ENCODE results near the gene HMMR.
"Not testable (repeated sequence)": the region's sequence is repeated elsewhere in the genome, so short reads cannot be mapped to it uniquely, and the experiment has no call there.

The HMMR gene

DNA sequence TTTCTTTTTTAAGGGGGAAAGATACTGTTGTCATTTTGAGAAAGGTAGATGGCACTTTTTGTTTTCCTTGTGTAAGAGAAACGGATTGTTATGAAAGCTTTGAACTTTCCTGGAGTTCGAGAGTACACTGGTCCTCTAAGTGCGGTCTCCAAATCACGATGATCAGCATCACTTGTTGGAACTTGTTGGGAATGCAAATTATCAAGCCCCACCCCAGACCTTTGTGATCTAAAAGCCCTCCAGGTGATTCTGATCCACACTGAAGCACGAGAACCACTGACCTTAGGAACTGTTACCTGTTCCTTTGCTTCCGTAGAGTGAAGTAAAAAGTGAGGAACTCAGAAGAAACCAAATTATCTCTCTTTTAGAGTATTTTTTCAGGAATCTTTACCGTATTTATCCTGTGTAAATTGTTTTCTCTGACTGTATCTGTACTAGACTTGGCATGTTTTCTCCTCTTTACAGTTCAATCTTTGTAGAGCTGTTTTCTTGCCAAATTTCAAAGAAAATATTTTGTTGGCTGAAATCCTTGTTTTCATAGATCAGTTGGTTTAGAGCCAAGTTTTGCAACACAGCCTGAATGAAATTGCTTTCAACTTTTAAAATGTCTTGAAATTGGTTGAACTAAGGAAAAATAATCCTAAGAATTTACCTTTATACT lies 49.0 kb downstream of the HMMR start:
- no peak for DNase-seq

DNA sequence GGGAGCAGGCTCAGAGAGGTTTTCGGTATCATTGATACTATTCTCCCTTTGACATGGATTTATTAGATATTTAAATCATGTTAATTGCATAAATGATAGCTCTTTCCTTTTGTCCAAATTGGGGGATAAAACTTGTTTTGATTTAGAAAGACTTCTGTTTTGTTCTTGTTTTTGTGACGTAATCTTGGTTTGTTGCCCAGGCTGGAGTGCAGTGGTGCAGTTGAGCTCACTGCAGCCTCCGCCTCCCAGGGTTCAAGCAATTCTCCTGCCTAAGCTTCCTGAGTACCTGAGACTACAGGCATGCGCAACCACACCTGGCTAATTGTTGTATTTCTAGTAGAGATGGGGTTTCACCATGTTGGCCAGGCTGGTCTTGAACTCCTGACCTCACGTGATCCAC lies 52.1 kb downstream of the HMMR start:
- DNase-seq = no peak

DNA sequence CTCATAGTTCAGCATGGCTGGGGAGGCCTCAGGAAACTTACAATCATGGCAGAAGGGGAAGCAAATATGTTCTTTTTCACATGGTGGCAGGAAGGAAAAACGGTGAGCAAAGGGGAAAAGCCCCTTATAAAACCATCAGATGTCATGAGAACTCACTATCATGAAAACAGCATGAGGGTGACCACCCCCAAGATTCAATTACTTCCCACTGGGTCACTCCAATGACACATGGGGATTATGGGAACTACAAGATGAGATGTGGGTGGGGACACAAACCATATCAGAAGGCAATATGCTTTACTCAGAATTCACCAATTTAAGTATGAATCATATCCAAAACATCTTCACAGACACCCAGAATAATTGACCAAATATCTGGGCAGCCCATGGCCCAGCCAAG lies 64.7 kb downstream of the HMMR start:
- DNase-seq = no peak

DNA sequence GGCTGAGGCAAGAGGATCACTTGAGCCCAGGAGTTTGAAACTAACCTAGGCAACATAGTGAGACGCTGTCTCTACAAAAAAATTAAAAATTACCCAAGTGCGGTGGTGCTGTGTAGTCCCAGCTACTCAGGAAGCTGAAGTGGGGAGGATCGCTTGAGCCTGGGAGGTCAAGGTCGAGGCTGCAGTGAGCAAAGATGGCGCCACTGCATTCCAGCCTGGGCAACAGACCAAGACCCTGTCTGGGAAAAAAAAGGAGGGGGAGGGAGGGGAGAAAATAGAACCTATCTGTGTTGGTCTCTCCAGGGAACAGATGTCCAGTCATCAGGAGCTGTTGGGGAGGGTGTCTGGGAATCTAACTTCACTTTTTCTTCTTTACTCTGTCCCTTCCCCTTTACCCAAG lies 69.3 kb downstream of the HMMR start:
- DNase-seq = no peak

DNA sequence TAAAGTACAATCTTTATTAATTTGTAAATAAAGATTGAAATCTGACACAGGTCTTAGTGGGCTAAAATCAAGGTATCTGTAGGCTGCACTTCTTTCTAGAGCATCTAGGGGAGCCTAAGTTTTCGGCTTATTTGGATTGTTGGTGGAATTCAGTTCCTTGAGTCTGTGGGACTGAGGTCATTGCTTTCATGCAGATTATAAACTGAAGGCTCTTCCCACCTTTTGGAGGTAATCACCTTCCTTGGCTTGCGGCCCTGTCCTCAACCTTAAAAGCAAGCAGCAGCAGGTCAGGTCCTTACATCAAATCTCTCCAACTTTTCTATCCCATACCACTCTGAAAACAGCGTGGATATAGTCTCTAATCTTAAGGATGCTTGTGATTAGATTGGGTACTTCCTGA lies 70.8 kb downstream of the HMMR start:
- DNase-seq = no peak

DNA sequence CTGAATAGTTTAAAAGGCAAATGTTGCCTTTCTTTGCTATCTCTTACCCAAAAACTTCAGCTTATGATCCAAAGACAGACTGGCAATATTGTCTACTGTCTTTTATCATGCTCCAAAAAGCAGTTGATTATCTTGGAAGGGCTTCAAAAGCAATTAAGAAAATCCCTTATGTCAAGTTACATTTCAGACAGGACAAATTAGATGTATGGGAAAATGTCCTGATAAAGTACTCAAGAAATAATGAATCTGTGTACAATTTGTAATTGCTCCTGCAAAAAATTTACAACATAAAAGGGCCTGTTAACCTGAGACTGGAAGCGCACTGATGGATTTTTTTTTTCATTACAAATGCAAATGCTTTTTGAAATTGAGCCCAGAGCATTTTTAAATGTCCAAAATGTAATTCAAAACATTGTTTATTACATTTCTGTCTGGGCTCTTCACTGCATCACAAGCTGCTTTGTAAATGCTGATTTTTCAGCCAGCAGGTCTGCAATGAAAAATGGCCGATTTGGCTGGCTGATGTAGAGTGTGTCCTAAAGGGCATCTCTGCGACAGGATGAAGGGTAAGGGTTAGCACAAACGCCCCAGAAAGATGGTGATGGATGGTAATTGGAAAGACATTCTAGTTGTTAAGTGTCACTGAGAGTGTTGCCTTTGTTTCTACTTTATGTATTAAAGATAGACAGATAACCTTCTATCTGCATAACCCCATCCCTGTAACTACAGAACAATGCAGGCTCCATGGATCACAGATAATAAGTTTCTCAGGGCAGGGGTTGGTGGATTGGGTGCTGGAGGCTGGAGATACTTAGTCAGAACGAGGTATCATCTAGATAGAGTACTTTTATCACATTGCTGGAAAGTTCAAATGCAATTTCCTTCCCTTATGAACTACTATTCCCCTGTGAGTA lies 72.0 kb downstream of the HMMR start:
- DNase-seq = no peak

DNA sequence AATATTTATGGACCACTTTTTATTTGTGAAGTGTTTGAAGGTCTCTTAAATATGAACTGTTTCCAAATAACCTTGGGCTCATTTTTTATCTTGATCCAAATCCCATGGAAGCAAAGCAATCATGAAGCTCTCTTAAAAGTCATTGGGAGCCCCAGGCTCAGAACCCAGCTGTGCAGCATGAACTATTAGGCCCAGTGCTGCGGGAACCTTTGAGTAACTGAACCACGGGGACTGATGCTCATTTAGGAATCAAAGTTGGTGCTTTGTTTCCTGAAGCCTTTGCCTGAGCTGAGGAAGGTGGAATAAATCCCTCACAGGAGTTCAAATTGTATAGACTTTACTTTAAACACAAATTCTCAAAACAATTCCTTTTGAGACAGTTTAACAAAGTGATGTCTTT lies 72.8 kb downstream of the HMMR start:
- no peak for DNase-seq

DNA sequence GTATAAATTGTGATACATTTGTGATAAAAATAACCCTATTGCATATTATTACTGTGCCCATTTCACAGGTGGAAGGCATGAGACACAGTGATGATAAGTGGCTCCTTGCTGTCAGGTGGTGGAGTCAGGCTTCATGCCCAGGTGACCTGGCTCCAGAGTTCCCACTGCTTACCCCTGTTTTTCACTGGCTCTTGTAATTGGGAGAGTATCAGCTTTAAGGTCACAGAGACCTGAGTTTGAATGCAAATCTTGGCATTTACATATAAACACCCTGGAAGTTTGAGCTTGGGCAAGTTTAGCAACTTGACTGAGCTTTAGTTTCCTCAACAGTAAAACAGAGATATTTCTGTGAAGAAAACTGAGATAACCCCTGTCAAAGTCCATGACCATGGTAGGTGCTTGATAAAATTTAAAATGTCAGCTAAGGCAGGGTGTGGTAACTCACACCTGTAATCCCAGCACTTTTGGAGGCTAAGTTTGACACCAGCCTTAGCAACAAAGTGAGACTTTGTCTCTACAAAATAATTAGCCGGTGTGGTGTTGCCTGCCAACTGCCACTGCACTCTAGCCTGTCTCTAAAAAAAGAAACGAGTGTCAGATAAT lies 74.2 kb downstream of the HMMR start:
- DNase-seq = no peak

DNA sequence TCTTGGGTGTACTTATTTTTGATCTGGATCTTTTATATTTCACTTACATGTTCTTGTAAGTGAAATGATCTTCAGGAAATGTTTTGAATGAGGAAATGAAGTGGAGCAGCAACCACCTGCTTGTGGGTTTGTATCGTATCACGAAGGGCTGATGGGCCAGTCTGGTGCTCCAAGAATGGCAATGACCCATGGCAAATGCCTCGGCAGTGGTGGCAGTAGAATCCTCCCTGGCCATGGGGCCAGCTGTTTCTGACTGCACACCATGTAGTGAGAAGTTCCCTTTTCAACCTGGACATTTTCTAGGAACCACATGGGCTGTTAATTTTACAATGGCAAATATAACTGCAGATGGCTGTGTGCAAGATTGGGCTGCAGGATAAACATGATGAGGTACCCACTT lies 74.9 kb downstream of the HMMR start:
- DNase-seq = no peak

DNA sequence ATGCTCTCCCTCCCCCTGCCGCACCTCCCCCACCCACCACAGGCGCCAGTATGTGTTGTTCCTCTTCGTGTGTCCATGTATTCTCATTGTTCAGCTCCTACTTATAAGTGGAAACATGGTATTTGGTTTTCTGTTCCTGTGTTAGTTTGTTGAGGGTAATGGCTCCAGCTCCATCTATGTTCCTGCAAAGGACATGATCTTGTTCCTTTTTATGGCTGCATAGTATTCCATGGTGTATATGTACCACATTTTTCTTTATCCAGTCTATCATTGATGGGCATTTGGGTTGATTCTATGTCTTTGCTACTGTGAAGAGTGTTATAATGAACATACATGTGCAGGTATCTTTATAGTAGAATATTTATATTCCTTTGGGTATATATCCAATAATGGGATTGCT lies 76.0 kb downstream of the HMMR start:
- DNase-seq = not testable (repeated sequence)

DNA sequence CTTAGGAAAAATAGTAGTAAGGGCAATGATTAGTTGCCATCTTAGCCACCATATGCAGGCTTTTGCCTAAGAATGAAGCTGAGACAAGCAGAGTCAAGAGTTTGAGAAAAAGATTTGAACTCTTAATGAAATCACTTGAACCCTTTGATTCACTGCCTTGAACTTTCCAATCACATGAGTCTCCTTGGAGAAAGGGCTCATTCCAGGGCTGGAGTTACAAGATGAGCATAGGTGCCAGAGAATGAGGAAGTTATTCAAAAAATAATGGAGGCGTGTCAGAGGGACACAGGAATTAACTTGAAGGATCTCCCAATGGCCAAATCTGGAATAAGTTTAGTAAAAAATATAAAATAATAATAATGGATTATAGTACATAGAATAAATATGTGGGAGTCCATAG lies 80.3 kb downstream of the HMMR start:
- DNase-seq = no peak
